ENCODE measurements around the gene SRSF11. TPM values are rescaled to one million over a fixed set of nuclear protein-coding genes. Genes with fewer than 3 reads are reported as not detected.

SRSF11 gene
- total and polyA plus RNA-seq, 4 donors: 39.2 to 371 (median 214) TPM

GRCh38 chr1:70207492-70207891 lies 13.7 kb upstream of the SRSF11 start:
- Histone ChIP-seq H3K27ac (ENCODE audit: low read depth in 1 of 2, low read length in 2 of 2) (no peak overlapping the region), H3K4me3 (ENCODE audit: low read length in 2 of 2) (no peak overlapping the region), H3K4me1 (ENCODE audit: control insufficient read depth in 1 of 2, insufficient read depth in 2 of 2, low read length in 2 of 2) (peaks cover 0 to 2% of the 10 kb centered on the region in 2 donors), H3K9me3 (ENCODE audit: control insufficient read depth, low read length) (no peaks in the 10 kb centered on the region), H3K36me3 (ENCODE audit: control insufficient read depth in 1 of 2, insufficient read depth in 2 of 2, low read length in 1 of 2) (no peaks in the 10 kb centered on the region), H3K27me3 (ENCODE audit: control insufficient read depth in 1 of 2, insufficient read depth in 2 of 2, low read length in 1 of 2) (no peaks in the 10 kb centered on the region)
- intact Hi-C loops (cut with DNase I): loop anchor here (10.0 kb wide), 2 partner anchors 147 to 207 kb away; partner anchors contain the start of genes ANKRD13C (in 1 of the 2) and CTH (in 1 of the 2)
- DNase-seq (no peak), ATAC-seq (ENCODE audit: low FRiP score) (no peak)
- WGBS, 2 donors: 81 to 85% methylated on average over 4 of the region's 4 CpGs

GRCh38 chr1:70208292-70208691 lies 12.9 kb upstream of the SRSF11 start:
- H3K4me1 ChIP-seq (ENCODE audit: control insufficient read depth in 1 of 2, insufficient read depth in 2 of 2, low read length in 2 of 2): peaks cover 0 to under 1% of the 10 kb centered on the region in 2 donors
- H3K9me3 ChIP-seq (ENCODE audit: control insufficient read depth, low read length): no peaks in the 10 kb centered on the region
- ATAC-seq (ENCODE audit: low FRiP score) (no peak), DNase-seq (no peak)
- no peak overlapping the region for H3K27ac ChIP-seq (ENCODE audit: low read depth in 1 of 2, low read length in 2 of 2)
- 97% methylated on average over 7 of the region's 7 CpGs for WGBS, 2 donors
- H3K4me3 ChIP-seq (ENCODE audit: low read length in 2 of 2): no peak overlapping the region
- H3K36me3 ChIP-seq (ENCODE audit: control insufficient read depth in 1 of 2, insufficient read depth in 2 of 2, low read length in 1 of 2): no peaks in the 10 kb centered on the region
- intact Hi-C loops (cut with DNase I): loop anchor here (10.0 kb wide), 2 partner anchors 147 to 207 kb away; partner anchors contain the start of genes ANKRD13C (in 1 of the 2) and CTH (in 1 of the 2)
- H3K27me3 ChIP-seq (ENCODE audit: control insufficient read depth in 1 of 2, insufficient read depth in 2 of 2, low read length in 1 of 2): no peaks in the 10 kb centered on the region

GRCh38 chr1:70210820-70211219 lies 10.4 kb upstream of the SRSF11 start:
- intact Hi-C loops (cut with DNase I): no loop called here
- WGBS, 2 donors: 59 to 69% methylated on average over 1 of the region's 1 CpG
- ATAC-seq (ENCODE audit: low FRiP score) (no peak), DNase-seq (no peak)
- Histone ChIP-seq H3K4me3 (ENCODE audit: low read length in 2 of 2) (no peak overlapping the region), H3K27ac (ENCODE audit: low read depth in 1 of 2, low read length in 2 of 2) (no peak overlapping the region), H3K36me3 (ENCODE audit: control insufficient read depth in 1 of 2, insufficient read depth in 2 of 2, low read length in 1 of 2) (no peaks in the 10 kb centered on the region), H3K27me3 (ENCODE audit: control insufficient read depth in 1 of 2, insufficient read depth in 2 of 2, low read length in 1 of 2) (no peaks in the 10 kb centered on the region), H3K9me3 (ENCODE audit: control insufficient read depth, low read length) (no peaks in the 10 kb centered on the region), H3K4me1 (ENCODE audit: control insufficient read depth in 1 of 2, insufficient read depth in 2 of 2, low read length in 2 of 2) (peaks cover 0 to 3% of the 10 kb centered on the region in 2 donors)

DNA sequence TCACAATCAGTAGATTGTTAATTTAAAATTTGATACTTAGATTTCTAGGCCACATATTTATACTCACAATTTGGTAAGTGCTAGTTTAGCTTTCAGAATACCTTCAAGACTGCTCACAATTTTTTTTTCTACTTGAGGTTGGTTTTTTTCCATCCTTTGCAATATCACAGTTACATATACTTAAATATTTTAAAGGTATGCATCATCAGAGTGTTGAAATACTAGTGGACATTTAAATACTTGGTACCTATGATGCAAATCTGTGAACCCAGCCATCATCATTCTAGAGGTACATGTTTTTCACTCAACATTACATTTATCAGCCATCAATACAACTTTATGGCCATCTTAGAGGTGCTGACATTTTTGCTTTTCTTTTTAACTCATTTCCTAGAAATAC lies 9.6 kb upstream of the SRSF11 start:
- H3K36me3 ChIP-seq (ENCODE audit: control insufficient read depth in 1 of 2, insufficient read depth in 2 of 2, low read length in 1 of 2): no peaks in the 10 kb centered on the region
- H3K27ac ChIP-seq (ENCODE audit: low read depth in 1 of 2, low read length in 2 of 2): no peak overlapping the region
- intact Hi-C loops (cut with DNase I): no loop called here
- no peaks in the 10 kb centered on the region for H3K27me3 ChIP-seq (ENCODE audit: control insufficient read depth in 1 of 2, insufficient read depth in 2 of 2, low read length in 1 of 2)
- no peak overlapping the region for H3K4me3 ChIP-seq (ENCODE audit: low read length in 2 of 2)
- DNase-seq: no peak
- no peaks in the 10 kb centered on the region for H3K9me3 ChIP-seq (ENCODE audit: control insufficient read depth, low read length)
- peaks cover 0 to 3% of the 10 kb centered on the region in 2 donors for H3K4me1 ChIP-seq (ENCODE audit: control insufficient read depth in 1 of 2, insufficient read depth in 2 of 2, low read length in 2 of 2)
- ATAC-seq (ENCODE audit: low FRiP score): no peak

DNA sequence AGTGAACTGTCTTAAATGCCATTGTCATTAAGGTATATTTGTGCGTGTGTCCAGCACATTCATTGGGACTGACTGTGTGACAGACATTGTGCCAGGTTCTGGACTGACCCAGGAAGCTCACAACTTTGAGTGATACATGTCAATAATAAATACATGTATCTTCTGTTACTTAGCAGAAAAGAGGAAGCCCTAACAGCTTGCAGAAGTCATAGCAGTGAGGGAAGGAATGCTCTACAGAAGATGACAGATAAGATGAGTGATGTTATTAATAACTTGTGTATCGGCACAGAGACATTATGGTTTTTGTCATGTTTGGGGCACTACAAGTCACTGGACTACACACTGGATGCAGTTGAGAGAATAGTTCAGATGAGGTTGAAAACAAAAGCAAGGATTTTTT lies 1.2 kb upstream of the SRSF11 start:
- Histone ChIP-seq H3K9me3 (ENCODE audit: control insufficient read depth, low read length) (no peaks in the 10 kb centered on the region), H3K27me3 (ENCODE audit: control insufficient read depth in 1 of 2, insufficient read depth in 2 of 2, low read length in 1 of 2) (no peaks in the 10 kb centered on the region), H3K4me3 (ENCODE audit: low read length in 2 of 2) (no peak overlapping the region), H3K4me1 (ENCODE audit: control insufficient read depth in 1 of 2, insufficient read depth in 2 of 2, low read length in 2 of 2) (peaks cover 4 to 7% of the 10 kb centered on the region in 2 donors), H3K36me3 (ENCODE audit: control insufficient read depth in 1 of 2, insufficient read depth in 2 of 2, low read length in 1 of 2) (no peaks in the 10 kb centered on the region), H3K27ac (ENCODE audit: low read depth in 1 of 2, low read length in 2 of 2) (no peak overlapping the region)
- WGBS, 2 donors: 90 to 94% methylated on average over 2 of the region's 2 CpGs
- no peak for DNase-seq
- intact Hi-C loops (cut with DNase I): loop anchor here in 1 of 2 donors (5.0 kb wide), 1 partner anchor 132 kb away; the partner anchor contains the start of gene ANKRD13C
- no peak for ATAC-seq (ENCODE audit: low FRiP score)

GRCh38 chr1:70220517-70221237 lies 503 bp upstream of the SRSF11 start:
- H3K4me1 ChIP-seq (ENCODE audit: control insufficient read depth in 1 of 2, insufficient read depth in 2 of 2, low read length in 2 of 2): peaks cover 4% of the 10 kb centered on the region in 2 donors
- 48 to 50% methylated on average over 17 of the region's 17 CpGs for WGBS, 2 donors
- no peaks in the 10 kb centered on the region for H3K36me3 ChIP-seq (ENCODE audit: control insufficient read depth in 1 of 2, insufficient read depth in 2 of 2, low read length in 1 of 2)
- H3K27ac ChIP-seq (ENCODE audit: low read depth in 1 of 2, low read length in 2 of 2): no peak overlapping the region
- peak overlapping the region in 1 of 2 donors; percentile 38 for H3K4me3 ChIP-seq (ENCODE audit: low read length in 2 of 2)
- DNase-seq (no peak), ATAC-seq (ENCODE audit: low FRiP score) (no peak)
- H3K9me3 ChIP-seq (ENCODE audit: control insufficient read depth, low read length): no peaks in the 10 kb centered on the region
- intact Hi-C loops (cut with DNase I): loop anchor here in 1 of 2 donors (5.0 kb wide), 1 partner anchor 132 kb away; the partner anchor contains the start of gene ANKRD13C
- H3K27me3 ChIP-seq (ENCODE audit: control insufficient read depth in 1 of 2, insufficient read depth in 2 of 2, low read length in 1 of 2): no peaks in the 10 kb centered on the region

DNA sequence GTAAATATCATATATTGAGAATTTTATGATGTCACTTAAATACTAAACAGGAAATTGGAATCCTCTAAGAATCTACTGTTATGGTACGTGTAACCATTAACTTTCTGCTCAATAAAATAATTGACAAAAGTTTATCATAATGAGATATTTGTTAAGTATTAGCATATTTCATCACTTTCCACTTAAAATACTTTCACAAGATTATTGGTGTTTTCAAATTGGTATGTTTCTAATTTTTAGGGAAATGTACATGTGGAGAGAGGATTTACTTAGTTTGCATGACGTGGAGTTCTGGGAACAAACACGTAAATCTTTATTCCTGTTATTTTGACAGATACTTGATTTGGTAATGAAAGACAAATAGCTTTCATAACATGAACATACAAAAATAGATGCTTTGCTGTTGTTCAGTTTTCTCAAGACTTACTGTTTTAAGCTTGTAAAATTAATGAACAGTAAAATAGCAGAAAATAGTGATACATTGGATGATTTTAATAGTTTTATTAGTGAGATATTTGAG lies 1.6 kb downstream of the SRSF11 start:
- no peak for ATAC-seq (ENCODE audit: low FRiP score)
- no peak overlapping the region for H3K4me3 ChIP-seq (ENCODE audit: low read length in 2 of 2)
- peaks cover 4% of the 10 kb centered on the region in 2 donors for H3K4me1 ChIP-seq (ENCODE audit: control insufficient read depth in 1 of 2, insufficient read depth in 2 of 2, low read length in 2 of 2)

GRCh38 chr1:70224954-70225353 lies 3.8 kb downstream of the SRSF11 start:
- intact Hi-C loops (cut with DNase I): loop anchor here in 1 of 2 donors (5.0 kb wide), 1 partner anchor 127 kb away; the partner anchor contains the start of gene ANKRD13C
- peaks cover 4% of the 10 kb centered on the region in 2 donors for H3K4me1 ChIP-seq (ENCODE audit: control insufficient read depth in 1 of 2, insufficient read depth in 2 of 2, low read length in 2 of 2)

More for the DNA sequence above, 1.6 kb downstream of the SRSF11 start:
- WGBS, 2 donors: 22 to 23% methylated on average over 3 of the region's 3 CpGs
- no peak for DNase-seq
- intact Hi-C loops (cut with DNase I): loop anchor here in 1 of 2 donors (5.0 kb wide), 1 partner anchor 130 kb away; the partner anchor contains the start of gene ANKRD13C
- Histone ChIP-seq H3K36me3 (ENCODE audit: control insufficient read depth in 1 of 2, insufficient read depth in 2 of 2, low read length in 1 of 2) (no peaks in the 10 kb centered on the region), H3K9me3 (ENCODE audit: control insufficient read depth, low read length) (no peaks in the 10 kb centered on the region), H3K27ac (ENCODE audit: low read depth in 1 of 2, low read length in 2 of 2) (no peak overlapping the region), H3K27me3 (ENCODE audit: control insufficient read depth in 1 of 2, insufficient read depth in 2 of 2, low read length in 1 of 2) (no peaks in the 10 kb centered on the region)

More at GRCh38 chr1:70224954-70225353, 3.8 kb downstream of the SRSF11 start:
- no peak overlapping the region for H3K27ac ChIP-seq (ENCODE audit: low read depth in 1 of 2, low read length in 2 of 2)
- H3K9me3 ChIP-seq (ENCODE audit: control insufficient read depth, low read length): no peaks in the 10 kb centered on the region
- no peaks in the 10 kb centered on the region for H3K27me3 ChIP-seq (ENCODE audit: control insufficient read depth in 1 of 2, insufficient read depth in 2 of 2, low read length in 1 of 2)
- no peak for ATAC-seq (ENCODE audit: low FRiP score)
- DNase-seq: no peak
- WGBS, 2 donors: 66 to 70% methylated on average over 2 of the region's 2 CpGs
- no peaks in the 10 kb centered on the region for H3K36me3 ChIP-seq (ENCODE audit: control insufficient read depth in 1 of 2, insufficient read depth in 2 of 2, low read length in 1 of 2)
- H3K4me3 ChIP-seq (ENCODE audit: low read length in 2 of 2): no peak overlapping the region
